ENCODE measurements around the gene CIDEC. TPM values are rescaled to one million over a fixed set of nuclear protein-coding genes. Genes with fewer than 3 reads are reported as not detected.

CIDEC gene
- total and polyA plus RNA-seq, 2 of the 8 experiments (the other 6 are each of a cell fraction or from before 2014, with no cell fraction given) = not detected

DNA sequence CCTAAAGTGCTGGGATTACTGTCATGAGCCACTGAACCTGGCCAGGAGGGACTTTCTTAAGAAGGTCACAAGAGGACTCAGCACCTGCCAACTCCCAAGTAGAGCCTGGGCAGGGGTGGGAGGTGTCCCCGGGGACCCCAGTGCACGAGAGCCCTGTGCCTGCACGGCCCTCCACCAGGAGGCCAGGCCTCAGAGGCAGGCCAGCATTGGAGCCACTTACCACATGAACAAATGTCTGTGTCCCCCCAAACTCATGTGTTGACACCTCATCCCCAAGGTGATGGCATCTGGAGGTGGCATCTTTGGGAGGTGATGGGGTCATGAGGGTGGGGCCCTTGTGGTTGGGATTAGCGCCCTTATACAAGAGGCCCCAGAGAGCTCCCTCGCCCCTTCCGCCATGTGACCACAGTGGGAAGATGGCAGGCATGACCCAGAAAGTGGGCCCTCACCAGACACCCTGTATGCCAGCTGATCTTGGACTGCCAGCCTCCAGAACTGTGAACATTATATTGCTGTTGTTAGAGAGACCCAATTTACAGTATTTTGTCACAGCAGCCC is 33.0 kb downstream of the CIDEC start (continued):
- TF ChIP-seq, protein P1, sequence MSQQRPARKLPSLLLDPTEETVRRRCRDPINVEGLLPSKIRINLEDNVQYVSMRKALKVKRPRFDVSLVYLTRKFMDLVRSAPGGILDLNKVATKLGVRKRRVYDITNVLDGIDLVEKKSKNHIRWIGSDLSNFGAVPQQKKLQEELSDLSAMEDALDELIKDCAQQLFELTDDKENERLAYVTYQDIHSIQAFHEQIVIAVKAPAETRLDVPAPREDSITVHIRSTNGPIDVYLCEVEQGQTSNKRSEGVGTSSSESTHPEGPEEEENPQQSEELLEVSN (IDR thresholded peaks at IDR 0.05) = no peak
- TF ChIP-seq TEAD4 (IDR thresholded peaks at IDR 0.05; ENCODE audit: low read depth, low read length) (no peak), TAF7 (optimal IDR thresholded peaks at IDR 0.05; ENCODE audit: borderline replicate concordance, low read depth, low read length) (no peak), GABPA (IDR thresholded peaks at IDR 0.05; ENCODE audit: borderline replicate concordance, insufficient read depth, low read length) (no peak)

Measured in H1 (cell line).